CD4-positive, alpha-beta T cell treated with Interleukin-4 for 1 hour (primary cell): Measurements from ENCODE around the gene FGD1.

Experiments
- DNase-seq, 2 donors: peaks; one replicate each; pipeline ENCODE4 v3.0.0-alpha.2; 2020 to 2022

Gene FGD1

DNA sequence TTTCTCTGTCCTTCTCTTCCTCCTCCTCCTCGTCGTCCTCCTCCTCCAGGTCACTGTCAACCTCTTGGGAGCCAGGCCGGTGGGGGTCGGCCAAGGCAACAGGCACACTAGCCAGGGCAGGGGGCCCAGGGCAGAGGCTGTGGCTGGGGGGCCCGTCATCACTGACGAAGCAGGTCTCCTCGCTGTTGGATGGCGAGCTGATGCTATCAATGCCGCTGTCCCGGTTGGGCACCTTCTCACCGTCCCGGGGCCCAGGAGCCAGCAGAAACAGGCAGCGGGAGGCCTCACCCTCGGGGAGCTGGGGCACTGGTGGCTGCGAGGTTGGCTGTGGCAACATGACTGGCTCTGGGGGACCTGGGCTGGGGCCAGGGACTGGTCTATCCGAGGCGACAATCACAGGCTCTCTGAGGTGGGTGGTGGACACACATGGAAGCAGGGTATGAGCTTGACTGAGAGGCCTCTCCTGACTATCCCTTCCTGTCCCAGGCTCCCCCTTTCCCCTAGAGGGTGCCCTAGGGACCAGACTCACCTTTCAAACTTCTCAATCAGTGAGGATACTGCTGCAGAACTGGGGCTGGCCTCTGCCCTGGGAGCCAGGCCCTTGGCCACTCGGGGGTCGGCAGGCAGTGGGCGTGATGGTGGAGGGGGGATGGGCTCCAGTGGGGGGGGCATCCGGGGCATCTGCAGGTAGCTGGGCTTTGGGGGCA lies 25.8 kb downstream of the FGD1 start:
- DNase-seq = no peak

DNA sequence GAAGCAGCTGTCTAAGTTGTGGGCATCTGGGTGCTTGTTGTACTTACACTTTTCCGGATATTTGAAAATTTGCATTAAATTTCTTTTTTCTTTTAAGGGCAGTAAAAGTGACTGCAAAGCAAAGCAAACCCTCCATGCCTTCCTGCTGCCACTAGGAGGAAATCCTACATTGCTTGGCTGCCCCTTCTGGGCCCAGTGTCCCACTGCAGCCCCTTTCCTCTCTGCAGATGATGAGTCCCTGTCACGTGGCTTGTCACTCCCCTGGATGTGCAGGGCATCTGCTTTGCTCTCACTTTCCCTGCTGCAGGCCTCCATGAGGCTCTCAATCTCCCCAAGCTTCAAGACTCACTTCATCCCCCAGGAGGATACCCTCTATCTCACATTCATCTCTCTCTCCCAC lies 43.1 kb downstream of the FGD1 start:
- no peak for DNase-seq

DNA sequence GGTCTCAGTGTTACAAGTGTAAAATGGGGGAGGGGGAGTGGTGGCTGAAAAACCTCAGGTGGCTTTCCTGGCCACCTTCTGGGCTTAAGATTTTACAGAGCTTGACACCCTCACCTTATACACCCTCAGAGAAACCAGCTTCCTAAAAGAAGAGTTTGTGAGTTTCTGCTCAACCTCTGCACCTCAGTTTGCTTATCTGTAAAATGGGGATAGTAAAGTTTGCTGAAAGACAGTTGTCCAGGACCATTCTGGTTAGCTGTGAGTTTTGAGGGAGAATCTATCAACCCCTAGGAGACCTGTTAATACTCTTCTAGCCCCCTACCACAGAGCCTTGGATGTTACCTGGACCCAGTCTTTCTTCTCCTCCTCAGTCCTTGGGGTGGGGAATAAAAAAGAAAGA lies 46.1 kb downstream of the FGD1 start:
- no peak for DNase-seq

DNA sequence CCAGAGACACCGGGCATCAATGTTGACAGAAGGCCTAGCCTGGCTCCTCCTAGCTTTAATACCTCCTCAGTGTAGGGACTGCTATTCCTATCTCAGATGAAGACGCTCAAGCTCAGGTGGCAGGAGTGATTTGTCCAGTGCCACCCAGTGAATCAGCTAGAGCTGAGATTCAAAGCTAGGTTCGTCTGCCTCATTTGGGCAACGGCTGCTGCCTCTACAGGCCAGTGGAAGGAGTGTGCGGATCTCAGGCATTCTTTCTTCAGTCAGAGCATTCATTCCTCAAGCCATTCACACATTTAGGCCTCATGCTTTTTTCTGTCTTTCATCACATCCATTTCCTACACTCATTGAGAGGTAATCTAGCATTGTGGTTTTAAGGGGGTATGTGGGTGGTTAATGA lies 48.6 kb downstream of the FGD1 start:
- no peak for DNase-seq

DNA sequence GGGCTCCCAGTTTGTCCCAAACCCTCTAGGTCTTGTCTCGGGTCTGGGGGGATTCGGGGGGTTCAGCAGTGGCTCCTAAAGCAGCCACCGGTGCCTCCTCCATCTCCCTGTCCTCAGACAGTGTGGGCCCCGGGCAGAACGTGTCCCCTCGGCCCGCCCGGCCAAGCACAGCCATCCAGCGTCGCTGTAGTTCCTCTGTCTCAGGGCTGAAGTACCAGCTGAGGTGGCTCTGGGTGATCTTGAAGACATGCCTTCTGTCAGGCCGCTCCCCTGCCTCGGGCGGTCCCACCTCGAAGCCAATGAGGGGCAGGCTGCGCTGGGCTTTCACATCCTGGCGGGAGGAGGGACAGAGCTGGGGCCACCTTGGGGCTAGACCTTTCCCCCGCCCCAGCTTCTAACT lies 50.0 kb downstream of the FGD1 start:
- no peak for DNase-seq

DNA sequence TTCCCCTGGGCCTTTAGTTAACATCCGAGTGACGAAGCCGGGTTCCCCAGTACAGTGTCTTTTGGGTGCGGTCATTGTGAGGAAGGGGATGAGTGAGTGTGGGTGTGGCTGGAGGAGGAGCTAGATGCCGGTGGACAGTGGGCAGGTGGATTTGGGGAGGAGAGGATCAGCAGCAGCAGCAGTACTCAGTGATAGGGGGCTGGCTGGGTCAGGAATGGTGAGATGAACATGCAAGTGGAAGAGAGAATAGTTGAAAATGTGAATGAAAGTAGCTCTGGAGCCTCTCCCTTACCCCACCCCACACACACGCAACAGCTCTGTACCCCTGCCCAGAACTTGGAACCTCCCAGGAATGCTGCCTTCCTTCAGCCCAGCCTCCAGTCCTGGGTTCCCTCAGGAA lies 51.3 kb downstream of the FGD1 start:
- no peak for DNase-seq

DNA sequence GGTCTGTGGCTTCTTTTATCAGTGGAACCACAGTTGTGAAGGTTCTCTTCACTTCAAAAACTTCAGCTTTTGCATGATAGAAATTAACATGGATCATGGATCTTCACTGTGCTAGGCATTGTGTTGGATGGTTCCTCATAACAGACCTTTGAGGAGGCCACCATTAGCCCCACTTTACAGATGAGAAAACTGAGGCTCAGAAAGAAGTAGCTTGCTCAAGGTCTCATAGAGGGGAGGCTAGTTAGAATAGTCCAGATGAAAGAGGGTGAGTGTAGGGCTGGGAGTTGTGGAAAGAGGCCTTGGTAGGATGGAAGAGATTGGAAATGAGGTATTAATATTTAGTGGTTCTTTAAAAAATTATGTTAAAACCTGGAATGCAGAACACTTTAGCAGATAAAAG lies 53.2 kb downstream of the FGD1 start:
- DNase-seq = no peak

DNA sequence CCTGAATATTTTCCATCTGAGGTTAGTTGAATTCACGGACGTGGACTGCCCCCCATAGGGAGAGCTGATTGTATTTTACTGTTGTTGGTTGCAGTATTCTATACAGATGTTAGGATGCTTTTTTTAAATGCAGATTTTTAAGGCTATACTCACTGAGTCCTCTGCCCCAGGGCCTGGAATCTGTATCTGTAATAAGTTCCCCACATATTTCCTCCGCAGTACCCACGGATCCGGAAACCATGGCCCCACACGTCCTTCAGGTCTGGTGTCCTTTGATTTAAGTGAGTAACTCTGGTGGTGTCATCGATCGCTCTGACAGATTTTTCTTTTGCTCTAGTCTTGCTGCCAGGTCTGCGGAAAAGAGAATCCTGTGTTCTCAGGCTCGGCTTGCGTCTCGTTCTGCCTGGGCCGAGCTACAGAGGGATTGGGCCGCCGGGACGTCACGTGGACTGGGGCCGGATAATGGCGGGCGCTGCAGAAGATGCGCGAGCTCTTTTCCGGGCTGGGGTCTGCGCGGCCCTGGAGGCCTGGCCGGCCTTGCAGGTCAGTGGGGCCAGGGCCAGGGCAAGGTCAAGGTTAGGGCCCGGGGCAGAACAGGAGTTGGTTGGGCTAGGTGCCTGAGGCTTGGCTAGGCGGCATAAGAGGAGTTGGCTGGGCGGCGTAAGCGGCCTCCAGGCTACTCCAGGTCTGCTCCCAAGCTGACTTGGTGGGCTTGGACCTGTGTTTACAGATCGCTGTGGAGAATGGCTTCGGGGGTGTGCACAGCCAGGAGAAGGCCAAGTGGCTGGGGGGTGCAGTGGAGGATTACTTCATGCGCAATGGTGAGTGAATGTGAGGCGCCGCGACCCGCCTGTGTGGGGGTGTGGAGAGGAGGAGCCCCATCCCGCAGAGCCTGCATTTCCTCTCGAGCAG lies 55.8 kb downstream of the FGD1 start, which contains the start of gene TSR2:
TSR2 (plus strand) TSS at position 445 of the 912 bp plus-strand sequence; CDS start at position 463, 18 bp downstream.
- DNase-seq = peak; percentile 81 to 85

DNA sequence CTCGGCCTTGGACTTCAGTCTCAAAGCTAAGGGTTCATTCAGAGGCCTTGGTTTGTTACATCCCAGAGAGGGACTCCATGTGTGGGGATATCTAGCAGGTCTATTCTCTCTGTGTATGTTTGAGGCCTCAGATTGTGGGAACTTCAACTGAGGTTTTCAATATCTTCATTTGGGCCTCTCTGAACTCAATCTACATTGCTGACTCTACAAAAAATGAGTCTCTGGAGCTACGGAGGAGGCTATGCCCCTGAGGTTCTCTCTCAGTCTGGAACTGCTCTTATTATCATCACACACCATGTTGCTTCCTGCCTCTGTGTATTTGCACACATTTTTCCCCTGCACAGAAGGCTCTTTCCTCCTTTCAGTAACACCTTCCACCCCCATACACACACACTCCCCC lies 60.9 kb downstream of the FGD1 start:
- no peak for DNase-seq

DNA sequence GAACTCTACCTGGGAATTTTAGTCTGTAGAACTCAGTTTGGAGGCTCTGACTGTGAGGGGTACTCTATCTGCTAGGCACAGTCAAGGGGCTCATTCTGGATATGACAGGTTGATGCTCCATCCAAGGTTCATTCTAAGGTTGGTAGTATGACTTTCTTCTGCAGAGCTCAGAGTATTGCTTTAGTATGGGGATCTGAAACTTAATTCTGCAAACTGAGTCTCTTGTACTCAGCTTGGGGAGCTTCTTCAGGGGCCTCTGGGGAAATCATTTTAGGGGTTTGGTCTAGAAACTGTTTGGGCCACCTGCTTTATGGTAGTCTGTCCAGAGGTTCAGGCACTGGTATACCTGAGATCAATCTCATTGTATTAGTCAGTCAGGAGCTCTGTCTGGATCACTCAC lies 65.5 kb downstream of the FGD1 start:
- no peak for DNase-seq

DNA sequence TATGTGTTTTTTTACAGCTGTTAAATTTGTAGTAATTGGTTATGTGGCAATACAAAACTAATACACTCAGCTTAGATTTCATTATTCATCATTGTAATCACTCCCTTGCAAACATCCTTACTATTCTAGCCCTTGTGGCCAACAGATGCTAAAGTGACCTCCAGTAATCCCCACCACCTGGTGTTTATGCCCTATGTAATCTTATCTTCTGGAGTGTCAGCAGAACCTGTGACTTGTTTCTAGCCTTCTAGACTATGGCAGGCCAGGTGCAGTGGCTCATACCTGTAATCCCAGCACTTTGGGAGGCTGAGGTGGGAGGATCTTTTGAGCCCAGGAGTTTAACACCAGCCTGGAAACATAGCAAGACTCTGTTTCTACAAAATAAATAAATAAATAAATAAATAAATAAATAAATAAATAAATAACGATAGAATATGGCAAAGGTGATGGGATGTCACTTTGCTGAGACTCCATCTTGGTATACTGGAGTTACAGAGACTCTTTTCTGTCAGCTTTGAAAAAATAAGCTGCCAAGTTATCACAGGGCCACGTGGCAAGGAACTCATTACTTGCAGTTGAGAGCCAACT lies 68.1 kb downstream of the FGD1 start:
- no peak for DNase-seq

DNA sequence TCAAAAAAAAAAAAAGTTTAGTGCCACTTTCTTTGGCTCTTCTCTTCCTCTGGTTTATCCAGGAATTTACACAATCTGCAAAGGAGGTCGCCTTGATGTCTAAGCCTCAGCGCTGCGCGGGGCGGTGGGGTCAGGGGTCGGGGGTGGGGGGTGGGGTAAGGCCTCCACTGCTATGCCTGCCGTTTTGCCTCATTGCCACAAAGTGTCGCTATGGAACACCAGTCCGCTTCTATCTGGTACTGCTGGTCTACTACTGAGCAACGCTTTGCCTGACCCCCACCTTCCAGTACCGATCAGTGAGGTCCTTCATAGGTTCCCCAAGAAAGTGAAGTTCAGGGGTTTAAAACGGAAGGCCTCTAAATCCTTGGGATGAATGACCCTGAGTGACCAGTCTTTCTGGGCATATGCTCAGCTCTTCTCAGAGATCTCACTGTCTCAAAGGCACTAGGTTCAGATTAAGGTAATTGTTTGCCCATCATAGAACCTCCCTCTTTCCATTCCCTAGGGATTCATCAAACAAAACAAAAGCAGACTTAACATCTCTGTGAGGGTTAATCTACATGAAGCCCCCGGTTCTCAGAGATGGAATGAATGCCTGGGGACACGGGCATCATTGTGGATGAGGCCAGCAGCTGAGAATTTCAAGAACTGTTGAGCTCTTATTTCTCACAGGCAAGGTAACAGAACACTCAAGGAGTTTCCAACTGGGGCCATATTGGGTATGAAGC lies 72.7 kb downstream of the FGD1 start:
- DNase-seq = peak in 1 of 2 donors; percentile 10

DNA sequence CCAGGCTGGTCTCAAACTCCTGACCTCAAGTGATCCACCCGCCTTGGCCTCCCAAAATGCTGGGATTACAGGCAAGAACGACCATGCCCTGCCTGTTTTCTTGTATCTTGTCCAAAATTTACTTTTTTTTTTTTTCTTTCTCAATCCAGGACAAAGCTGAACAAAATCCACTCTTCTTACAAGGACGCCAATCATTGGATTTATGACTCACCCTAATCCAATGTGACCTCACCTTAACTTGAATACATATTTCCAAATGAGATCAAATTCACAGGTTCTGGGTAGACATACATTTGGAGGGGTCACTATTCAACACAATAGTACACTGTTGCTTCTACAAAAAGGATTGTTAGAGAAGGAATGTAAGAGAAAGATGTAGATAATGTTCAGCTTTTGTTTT lies 73.9 kb downstream of the FGD1 start:
- DNase-seq = no peak

DNA sequence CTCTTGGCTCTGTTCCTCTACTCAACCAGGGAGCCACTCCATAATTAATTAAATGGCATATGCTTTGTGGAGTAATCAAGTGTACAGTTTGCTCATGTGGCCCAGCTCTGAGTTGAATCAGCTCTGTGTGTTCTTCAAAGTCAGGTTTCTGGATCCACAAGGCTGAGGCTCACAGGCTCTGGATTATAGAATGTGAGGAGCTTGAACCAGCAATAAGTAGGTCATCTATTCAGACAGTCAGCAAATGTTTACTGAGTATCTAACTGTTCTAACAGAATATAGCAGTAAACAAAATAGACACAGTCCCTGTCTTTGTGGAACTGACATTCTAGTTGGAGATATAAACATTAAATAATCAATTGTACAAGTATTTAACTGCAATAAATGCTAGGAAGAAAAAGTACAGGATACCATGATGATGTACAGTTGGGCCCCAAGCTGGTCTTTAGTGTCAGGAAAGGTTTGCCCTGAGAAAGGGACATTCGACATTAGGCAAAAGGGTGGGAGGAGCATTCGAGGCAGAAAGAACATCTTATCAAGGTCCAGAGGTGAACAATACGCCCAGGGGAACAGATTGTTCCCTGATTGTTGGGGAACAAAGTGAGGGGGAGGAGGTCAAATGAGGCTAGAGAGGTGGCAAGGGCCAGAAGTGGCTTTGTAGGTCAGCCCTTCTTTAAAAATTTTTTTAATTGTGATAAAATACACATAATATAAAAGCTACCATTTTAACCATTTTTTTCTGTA lies 76.3 kb downstream of the FGD1 start:
- no peak for DNase-seq

DNA sequence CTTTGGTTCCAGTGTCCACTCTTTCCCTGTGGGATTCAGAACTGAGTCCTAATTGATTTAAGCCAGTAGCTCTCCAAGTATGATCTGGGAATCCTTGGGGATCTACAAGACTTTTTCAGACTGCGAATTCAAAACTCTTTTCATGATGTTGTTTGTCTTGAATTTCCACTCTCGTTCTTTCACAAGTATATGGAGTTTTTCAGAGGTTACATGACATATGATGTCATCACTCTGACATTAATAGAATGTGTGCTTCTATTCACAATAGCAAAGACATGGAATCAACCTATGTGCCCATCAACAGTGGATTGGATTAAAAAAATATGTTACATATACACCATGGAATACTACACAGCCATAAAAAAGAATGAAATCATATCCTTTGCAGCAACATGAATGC lies 79.1 kb downstream of the FGD1 start:
- no peak for DNase-seq

DNA sequence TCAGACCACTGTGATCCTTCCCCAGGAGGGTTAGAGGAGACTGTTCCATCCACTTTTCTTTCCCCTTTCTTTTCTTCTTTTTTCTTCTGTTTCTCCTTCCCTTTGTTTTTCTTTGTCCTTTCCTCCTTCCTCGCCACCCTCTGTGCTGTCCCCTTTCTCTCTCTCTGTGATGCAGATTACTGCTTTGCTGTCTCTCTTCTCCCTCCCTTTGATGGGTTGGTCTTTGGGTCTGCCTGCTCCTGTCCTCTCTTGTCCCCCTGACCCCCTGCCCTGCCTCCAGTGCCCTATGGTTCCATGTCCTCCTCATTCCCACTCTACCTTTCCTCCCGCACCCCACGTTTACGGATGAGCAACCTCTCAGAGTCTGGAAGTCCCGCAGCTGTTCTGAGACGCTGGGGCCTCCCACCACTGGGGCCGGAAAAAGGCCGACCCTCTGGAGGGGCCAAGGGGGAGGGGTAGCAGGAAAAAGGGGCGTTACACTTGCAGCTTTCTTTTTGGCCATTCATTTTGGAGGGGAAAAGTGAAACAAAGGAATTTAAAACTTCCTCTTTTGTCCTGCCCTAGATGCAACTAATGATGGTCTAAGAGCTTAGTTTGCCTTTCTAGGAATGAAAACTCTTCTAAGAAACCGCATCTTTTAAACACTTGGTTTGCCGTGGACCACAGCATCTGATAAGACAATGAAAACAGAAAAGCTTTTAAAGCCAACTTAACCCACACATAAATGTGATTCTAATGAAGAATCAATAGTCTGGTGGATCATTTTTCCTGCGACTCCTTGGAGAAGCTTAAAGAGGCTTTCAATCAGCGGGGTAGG lies 80.3 kb downstream of the FGD1 start:
- DNase-seq = no peak

DNA sequence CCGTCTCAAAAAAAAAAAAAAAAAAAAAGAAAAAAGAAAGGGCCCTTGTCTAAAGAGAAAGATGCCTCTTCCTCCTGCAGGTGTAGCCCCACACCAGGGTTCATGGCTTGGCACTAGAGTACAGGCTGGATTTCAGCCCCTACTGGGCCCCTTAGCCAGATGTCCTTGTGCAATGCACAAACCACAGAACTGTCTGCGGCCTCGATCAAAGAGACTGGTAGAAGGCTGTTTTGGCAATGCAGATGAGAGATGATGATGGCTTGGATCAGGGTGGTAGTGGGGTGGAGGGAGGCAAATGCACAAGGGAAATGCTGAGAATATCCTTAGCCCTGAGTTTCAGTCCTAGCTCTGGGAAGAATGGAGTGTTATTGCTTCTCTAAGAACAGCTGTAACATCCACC lies 82.3 kb downstream of the FGD1 start:
- no peak for DNase-seq

DNA sequence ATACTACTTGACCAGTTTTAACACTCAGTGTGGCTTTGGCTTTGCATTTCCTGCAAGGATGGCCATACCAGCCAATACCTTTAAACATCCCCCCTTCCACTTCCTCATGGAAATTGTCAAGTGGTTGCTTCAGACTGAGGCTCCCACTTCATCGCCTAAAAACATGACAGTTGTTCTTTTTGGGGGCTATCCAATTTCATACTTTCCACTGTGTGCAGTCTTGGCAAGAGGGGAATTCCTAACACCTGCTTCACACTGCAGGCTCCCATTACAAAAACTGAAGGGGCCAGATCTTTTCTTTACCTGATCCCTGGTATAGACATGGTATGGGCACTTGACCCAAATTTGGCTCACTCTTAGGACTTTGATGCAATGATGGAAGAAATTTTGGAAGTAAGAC lies 84.3 kb downstream of the FGD1 start:
- DNase-seq = no peak

DNA sequence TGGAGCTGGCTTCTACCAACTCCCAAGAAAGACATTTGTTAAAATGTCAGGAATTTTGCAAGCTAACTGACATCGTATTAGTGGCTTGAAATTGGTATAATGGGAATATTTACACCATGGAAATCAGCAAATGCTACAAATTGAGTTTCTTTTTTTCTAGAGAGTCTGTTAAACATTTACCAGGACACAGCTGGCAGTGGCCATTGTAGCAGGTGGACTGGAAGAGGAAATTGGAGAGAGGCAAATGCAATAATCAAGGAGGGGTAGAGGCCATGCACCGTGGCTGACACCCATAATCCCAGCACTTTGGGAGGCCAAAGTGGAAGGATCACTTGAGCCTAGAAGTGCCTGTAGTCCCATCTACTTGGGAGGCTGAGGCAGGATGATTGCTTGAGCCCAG lies 88.8 kb downstream of the FGD1 start:
- no peak for DNase-seq

DNA sequence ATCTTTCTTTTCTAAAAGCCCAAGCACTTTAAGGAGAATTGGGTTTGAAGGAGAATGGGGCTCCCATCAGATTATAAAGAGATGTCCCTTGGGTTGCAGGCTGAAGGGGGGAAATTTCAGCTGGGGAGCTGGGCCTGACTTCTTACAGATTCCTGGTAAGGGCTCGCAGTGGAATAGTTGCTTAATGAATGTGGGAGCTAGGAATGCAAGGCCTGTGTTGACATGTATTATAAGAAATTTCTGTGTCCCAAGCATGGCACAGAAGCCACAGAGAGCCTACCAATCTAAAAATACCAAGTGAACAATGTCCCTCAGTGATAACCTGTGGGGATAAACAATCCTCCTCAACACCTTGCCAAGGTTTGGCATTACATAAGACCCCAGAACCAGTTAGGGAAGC lies 98.9 kb downstream of the FGD1 start:
- no peak for DNase-seq
